ENCODE data around the gene KCNG4.

KCNG4 gene

GRCh38 chr16:84193480-84193879 lies 46.3 kb downstream of the KCNG4 start:
- Histone ChIP-seq H3K27ac (ENCODE audit: extremely low read depth, low read depth, low read length) (no peak overlapping the region), H3K36me3 (ENCODE audit: control insufficient read depth in 2 of 2, insufficient read depth in 1 of 2, low read length in 2 of 2) (no peaks in the 10 kb centered on the region), H3K9me3 (ENCODE audit: control insufficient read depth, insufficient read depth, low read depth, low read length) (no peaks in the 10 kb centered on the region), H3K4me3 (ENCODE audit: low read depth, low read length) (no peak overlapping the region), H3K4me1 (ENCODE audit: control insufficient read depth, insufficient read depth, low read length) (no peaks in the 10 kb centered on the region)
- ChIA-PET POLR2A (no interaction called here), CTCF (no interaction called here)
- TF ChIP-seq ZNF341 (tag by site-specific recombination; IDR thresholded peaks at IDR 0.05; ENCODE audit: low read depth) (no peak), ZNF624 (tag by site-specific recombination; IDR thresholded peaks at IDR 0.05) (no peak), TRIM28 (IDR thresholded peaks at IDR 0.05; ENCODE audit: borderline replicate concordance, low read length) (no peak), PRDM1 (tag by site-specific recombination; IDR thresholded peaks at IDR 0.05) (no peak), REPIN1 (tag by site-specific recombination; IDR thresholded peaks at IDR 0.05; ENCODE audit: low read depth) (no peak), ZNF391 (tag by site-specific recombination; IDR thresholded peaks at IDR 0.05; ENCODE audit: borderline replicate concordance, low read depth) (no peak), GLI4 (tag by site-specific recombination; IDR thresholded peaks at IDR 0.05) (no peak), ZNF324 (tag by site-specific recombination; IDR thresholded peaks at IDR 0.05) (no peak), GLIS2 (tag by site-specific recombination; IDR thresholded peaks at IDR 0.05) (no peak), KLF1 (tag by site-specific recombination; IDR thresholded peaks at IDR 0.05) (no peak), ZNF354C (tag by site-specific recombination; IDR thresholded peaks at IDR 0.05; ENCODE audit: borderline replicate concordance, low read depth) (no peak)
- TF ChIP-seq, protein P1, sequence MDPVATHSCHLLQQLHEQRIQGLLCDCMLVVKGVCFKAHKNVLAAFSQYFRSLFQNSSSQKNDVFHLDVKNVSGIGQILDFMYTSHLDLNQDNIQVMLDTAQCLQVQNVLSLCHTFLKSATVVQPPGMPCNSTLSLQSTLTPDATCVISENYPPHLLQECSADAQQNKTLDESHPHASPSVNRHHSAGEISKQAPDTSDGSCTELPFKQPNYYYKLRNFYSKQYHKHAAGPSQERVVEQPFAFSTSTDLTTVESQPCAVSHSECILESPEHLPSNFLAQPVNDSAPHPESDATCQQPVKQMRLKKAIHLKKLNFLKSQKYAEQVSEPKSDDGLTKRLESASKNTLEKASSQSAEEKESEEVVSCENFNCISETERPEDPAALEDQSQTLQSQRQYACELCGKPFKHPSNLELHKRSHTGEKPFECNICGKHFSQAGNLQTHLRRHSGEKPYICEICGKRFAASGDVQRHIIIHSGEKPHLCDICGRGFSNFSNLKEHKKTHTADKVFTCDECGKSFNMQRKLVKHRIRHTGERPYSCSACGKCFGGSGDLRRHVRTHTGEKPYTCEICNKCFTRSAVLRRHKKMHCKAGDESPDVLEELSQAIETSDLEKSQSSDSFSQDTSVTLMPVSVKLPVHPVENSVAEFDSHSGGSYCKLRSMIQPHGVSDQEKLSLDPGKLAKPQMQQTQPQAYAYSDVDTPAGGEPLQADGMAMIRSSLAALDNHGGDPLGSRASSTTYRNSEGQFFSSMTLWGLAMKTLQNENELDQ (tag by site-specific recombination; IDR thresholded peaks at IDR 0.05; ENCODE audit: low read depth) = no peak
- TF ChIP-seq, protein P2, sequence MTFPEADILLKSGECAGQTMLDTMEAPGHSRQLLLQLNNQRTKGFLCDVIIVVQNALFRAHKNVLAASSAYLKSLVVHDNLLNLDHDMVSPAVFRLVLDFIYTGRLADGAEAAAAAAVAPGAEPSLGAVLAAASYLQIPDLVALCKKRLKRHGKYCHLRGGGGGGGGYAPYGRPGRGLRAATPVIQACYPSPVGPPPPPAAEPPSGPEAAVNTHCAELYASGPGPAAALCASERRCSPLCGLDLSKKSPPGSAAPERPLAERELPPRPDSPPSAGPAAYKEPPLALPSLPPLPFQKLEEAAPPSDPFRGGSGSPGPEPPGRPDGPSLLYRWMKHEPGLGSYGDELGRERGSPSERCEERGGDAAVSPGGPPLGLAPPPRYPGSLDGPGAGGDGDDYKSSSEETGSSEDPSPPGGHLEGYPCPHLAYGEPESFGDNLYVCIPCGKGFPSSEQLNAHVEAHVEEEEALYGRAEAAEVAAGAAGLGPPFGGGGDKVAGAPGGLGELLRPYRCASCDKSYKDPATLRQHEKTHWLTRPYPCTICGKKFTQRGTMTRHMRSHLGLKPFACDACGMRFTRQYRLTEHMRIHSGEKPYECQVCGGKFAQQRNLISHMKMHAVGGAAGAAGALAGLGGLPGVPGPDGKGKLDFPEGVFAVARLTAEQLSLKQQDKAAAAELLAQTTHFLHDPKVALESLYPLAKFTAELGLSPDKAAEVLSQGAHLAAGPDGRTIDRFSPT (tag by site-specific recombination; IDR thresholded peaks at IDR 0.05) = no peak
- TF ChIP-seq, protein P3, sequence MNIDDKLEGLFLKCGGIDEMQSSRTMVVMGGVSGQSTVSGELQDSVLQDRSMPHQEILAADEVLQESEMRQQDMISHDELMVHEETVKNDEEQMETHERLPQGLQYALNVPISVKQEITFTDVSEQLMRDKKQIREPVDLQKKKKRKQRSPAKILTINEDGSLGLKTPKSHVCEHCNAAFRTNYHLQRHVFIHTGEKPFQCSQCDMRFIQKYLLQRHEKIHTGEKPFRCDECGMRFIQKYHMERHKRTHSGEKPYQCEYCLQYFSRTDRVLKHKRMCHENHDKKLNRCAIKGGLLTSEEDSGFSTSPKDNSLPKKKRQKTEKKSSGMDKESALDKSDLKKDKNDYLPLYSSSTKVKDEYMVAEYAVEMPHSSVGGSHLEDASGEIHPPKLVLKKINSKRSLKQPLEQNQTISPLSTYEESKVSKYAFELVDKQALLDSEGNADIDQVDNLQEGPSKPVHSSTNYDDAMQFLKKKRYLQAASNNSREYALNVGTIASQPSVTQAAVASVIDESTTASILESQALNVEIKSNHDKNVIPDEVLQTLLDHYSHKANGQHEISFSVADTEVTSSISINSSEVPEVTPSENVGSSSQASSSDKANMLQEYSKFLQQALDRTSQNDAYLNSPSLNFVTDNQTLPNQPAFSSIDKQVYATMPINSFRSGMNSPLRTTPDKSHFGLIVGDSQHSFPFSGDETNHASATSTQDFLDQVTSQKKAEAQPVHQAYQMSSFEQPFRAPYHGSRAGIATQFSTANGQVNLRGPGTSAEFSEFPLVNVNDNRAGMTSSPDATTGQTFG (tag by site-specific recombination; IDR thresholded peaks at IDR 0.05; ENCODE audit: borderline replicate concordance) = no peak

DNA sequence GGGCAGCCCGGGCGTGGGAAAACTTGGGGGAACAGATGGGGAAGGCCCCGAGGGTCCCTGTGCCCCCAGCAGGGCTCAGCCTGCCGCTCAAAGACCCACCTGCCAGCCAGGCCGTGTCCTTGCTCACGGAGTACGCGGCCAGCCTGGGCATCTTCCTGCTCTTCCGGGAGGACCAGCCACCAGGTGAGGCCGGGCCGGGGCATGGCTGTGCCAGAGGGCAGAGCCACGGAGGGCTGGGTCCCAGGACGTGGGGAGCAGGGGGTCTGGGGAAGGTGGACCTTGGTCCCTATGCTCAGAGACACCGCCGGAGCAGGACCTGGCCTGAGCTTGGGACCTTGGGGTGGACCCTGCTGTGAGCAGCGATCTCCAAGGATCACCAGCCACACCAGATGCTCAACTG lies 48.3 kb downstream of the KCNG4 start:
- Histone ChIP-seq H3K9me3 (ENCODE audit: control insufficient read depth, insufficient read depth, low read depth, low read length) (no peaks in the 10 kb centered on the region), H3K4me3 (ENCODE audit: low read depth, low read length) (no peak overlapping the region), H3K4me1 (ENCODE audit: control insufficient read depth, insufficient read depth, low read length) (no peaks in the 10 kb centered on the region), H3K27ac (ENCODE audit: extremely low read depth, low read depth, low read length) (no peak overlapping the region), H3K36me3 (ENCODE audit: control insufficient read depth in 2 of 2, insufficient read depth in 1 of 2, low read length in 2 of 2) (no peaks in the 10 kb centered on the region)
- POLR2A ChIA-PET = no interaction called here
- TF ChIP-seq, protein P4, sequence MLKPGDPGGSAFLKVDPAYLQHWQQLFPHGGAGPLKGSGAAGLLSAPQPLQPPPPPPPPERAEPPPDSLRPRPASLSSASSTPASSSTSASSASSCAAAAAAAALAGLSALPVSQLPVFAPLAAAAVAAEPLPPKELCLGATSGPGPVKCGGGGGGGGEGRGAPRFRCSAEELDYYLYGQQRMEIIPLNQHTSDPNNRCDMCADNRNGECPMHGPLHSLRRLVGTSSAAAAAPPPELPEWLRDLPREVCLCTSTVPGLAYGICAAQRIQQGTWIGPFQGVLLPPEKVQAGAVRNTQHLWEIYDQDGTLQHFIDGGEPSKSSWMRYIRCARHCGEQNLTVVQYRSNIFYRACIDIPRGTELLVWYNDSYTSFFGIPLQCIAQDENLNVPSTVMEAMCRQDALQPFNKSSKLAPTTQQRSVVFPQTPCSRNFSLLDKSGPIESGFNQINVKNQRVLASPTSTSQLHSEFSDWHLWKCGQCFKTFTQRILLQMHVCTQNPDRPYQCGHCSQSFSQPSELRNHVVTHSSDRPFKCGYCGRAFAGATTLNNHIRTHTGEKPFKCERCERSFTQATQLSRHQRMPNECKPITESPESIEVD (tag by site-specific recombination; IDR thresholded peaks at IDR 0.05) = no peak
- TF ChIP-seq YY1 (tag by site-specific recombination; IDR thresholded peaks at IDR 0.05) = no peak
- TF ChIP-seq ZNF211 (tag by site-specific recombination; IDR thresholded peaks at IDR 0.05; ENCODE audit: low read depth) = no peak
- no peak for TF ChIP-seq SP3 (tag by site-specific recombination; IDR thresholded peaks at IDR 0.05)
- no peak for TF ChIP-seq ZNF473 (tag by site-specific recombination; IDR thresholded peaks at IDR 0.05)
- no peak for TF ChIP-seq ZNF747 (tag by site-specific recombination; IDR thresholded peaks at IDR 0.05)
- TF ChIP-seq ZNF157 (tag by site-specific recombination; IDR thresholded peaks at IDR 0.05) = no peak
- TF ChIP-seq, protein P1 (tag by site-specific recombination; IDR thresholded peaks at IDR 0.05; ENCODE audit: low read depth) = no peak
- no peak for TF ChIP-seq PRDM1 (tag by site-specific recombination; IDR thresholded peaks at IDR 0.05)
- TF ChIP-seq ZNF354C (tag by site-specific recombination; IDR thresholded peaks at IDR 0.05; ENCODE audit: borderline replicate concordance, low read depth) = no peak
- TF ChIP-seq GLI4 (tag by site-specific recombination; IDR thresholded peaks at IDR 0.05) = no peak
- no peak for TF ChIP-seq HOXC10 (CRISPR knock-in tag; IDR thresholded peaks at IDR 0.05)
- TF ChIP-seq ZNF423 (tag by site-specific recombination; IDR thresholded peaks at IDR 0.05) = no peak
- CTCF ChIA-PET = interaction anchor here (0.6 kb wide), 1 partner anchor 11 kb away, joined by 4 read pairs; no protein-coding TSS in a partner anchor

All from HEK293 (cell line).